HTR-8/SVneo (cell line): Measurements from ENCODE around the gene DYRK1A.
A peak's percentile ranks its signal among the peaks of the same experiment; 100 is the strongest.
"Not testable (repeated sequence)": the region's sequence is repeated elsewhere in the genome, so short reads cannot be mapped to it uniquely, and the experiment has no call there.

Source experiments
- DNase-seq: peaks from one replicate; pipeline ENCODE4 v3.0.0; 2011; ENCODE audit warnings: low spot score, mixed read lengths; ENCODE audit not compliant: insufficient read length
- FAIRE-seq: peaks from 2 replicates; lab custom pipeline; 2011; peaks lifted over from hg19 to GRCh38; lab: Jason Lieb, UNC

DYRK1A gene

GRCh38 chr21:37366482-37367316 lies at the start of gene DYRK1A:
Gene DYRK1A (plus strand): TSS chr21:37366773. CDS start chr21:37420375, 53,602 bp downstream.
- FAIRE-seq: peak; percentile 94
- DNase-seq: peak; percentile 97

- no peak for DNase-seq
- FAIRE-seq: no peak
Measured at GRCh38 chr21:37319551-37319950, 47.0 kb upstream of the DYRK1A start.

GRCh38 chr21:37322084-37322483 lies 44.5 kb upstream of the DYRK1A start:
- no peak for DNase-seq
- no peak for FAIRE-seq

GRCh38 chr21:37324558-37324957 lies 42.0 kb upstream of the DYRK1A start:
- FAIRE-seq (no peak), DNase-seq (no peak)

- DNase-seq, FAIRE-seq: not testable (repeated sequence)
Measured at GRCh38 chr21:37328147-37328546, 38.4 kb upstream of the DYRK1A start.

- DNase-seq (no peak), FAIRE-seq (no peak)
Measured at GRCh38 chr21:37331411-37331810, 35.2 kb upstream of the DYRK1A start.

- no peak for FAIRE-seq
Measured at GRCh38 chr21:37335053-37335452, 31.5 kb upstream of the DYRK1A start.

GRCh38 chr21:37337179-37337578 lies 29.4 kb upstream of the DYRK1A start:
- FAIRE-seq: no peak
- DNase-seq: no peak

More at GRCh38 chr21:37335053-37335452, 31.5 kb upstream of the DYRK1A start:
- no peak for DNase-seq

GRCh38 chr21:37337831-37338230 lies 28.7 kb upstream of the DYRK1A start:
- no peak for DNase-seq
- no peak for FAIRE-seq

GRCh38 chr21:37338671-37339551 lies 27.7 kb upstream of the DYRK1A start:
- peak; percentile 65 for FAIRE-seq
- peak; percentile 85 for DNase-seq

GRCh38 chr21:37339552-37339939 lies 27.0 kb upstream of the DYRK1A start:
- DNase-seq (no peak), FAIRE-seq (no peak)

- FAIRE-seq (no peak), DNase-seq (peak; percentile 61)
Measured at GRCh38 chr21:37341254-37341960, 25.2 kb upstream of the DYRK1A start.

- no peak for DNase-seq
- FAIRE-seq: no peak
Measured at GRCh38 chr21:37342046-37342632, 24.4 kb upstream of the DYRK1A start.

- no peak for FAIRE-seq
Measured at GRCh38 chr21:37346841-37347430, 19.6 kb upstream of the DYRK1A start.

GRCh38 chr21:37348664-37349063 lies 17.9 kb upstream of the DYRK1A start:
- FAIRE-seq (no peak), DNase-seq (no peak)

More at GRCh38 chr21:37346841-37347430, 19.6 kb upstream of the DYRK1A start:
- DNase-seq: no peak

- DNase-seq (no peak), FAIRE-seq (no peak)
Measured at GRCh38 chr21:37350472-37350871, 16.1 kb upstream of the DYRK1A start.

- FAIRE-seq (no peak), DNase-seq (no peak)
Measured at GRCh38 chr21:37356706-37357105, 9.9 kb upstream of the DYRK1A start.

- FAIRE-seq: no peak
Measured at GRCh38 chr21:37357691-37358090, 8.9 kb upstream of the DYRK1A start.

GRCh38 chr21:37358397-37358796 lies 8.2 kb upstream of the DYRK1A start:
- FAIRE-seq: no peak
- DNase-seq: no peak

More at GRCh38 chr21:37357691-37358090, 8.9 kb upstream of the DYRK1A start:
- no peak for DNase-seq

- no peak for DNase-seq
- no peak for FAIRE-seq
Measured at GRCh38 chr21:37363936-37364335, 2.6 kb upstream of the DYRK1A start.
